Keratinocyte (primary cell): ENCODE results near the gene STOM. TPM values are rescaled to one million over a fixed set of nuclear protein-coding genes. Genes with fewer than 3 reads are reported as not detected.
A peak's percentile ranks its signal among the peaks of the same experiment; 100 is the strongest.

Source experiments
- DNase-seq: peaks from one replicate; pipeline ENCODE4 v3.0.0-alpha.2; 2011; ENCODE audit warnings: low read depth, missing footprints, low spot score
- FAIRE-seq: peaks from 2 replicates; lab custom pipeline; 2011; peaks lifted over from hg19 to GRCh38; lab: Jason Lieb, UNC
- H2AFZ ChIP-seq: 2 replicates; pipeline ENCODE4 v1.6.0; 2012; ENCODE audit warnings: low read length, control low read depth, inconsistent platforms; ENCODE audit not compliant: control insufficient read depth
- H3K27ac ChIP-seq: 2 replicates; pipeline ENCODE4 v1.5.1; 2011; ENCODE audit warnings: low read length; ENCODE audit not compliant: control insufficient read depth, insufficient read depth
- H3K27me3 ChIP-seq: 3 replicates; pipeline ENCODE4 v1.6.0; 2011; ENCODE audit warnings: low read length; ENCODE audit not compliant: control insufficient read depth, insufficient read depth; ENCODE audit errors: extremely low read depth
- H3K36me3 ChIP-seq, 2 experiments: 2 replicates in 1 of 2; 3 replicates in 1 of 2; pipeline ENCODE4 v1.5.1; 2011; ENCODE audit warnings: low read length in 2 of 2, mild to moderate bottlenecking in 1 of 2; ENCODE audit not compliant: control insufficient read depth in 2 of 2, insufficient read depth in 2 of 2; ENCODE audit errors: extremely low read depth in 1 of 2
- H3K4me1 ChIP-seq: 3 replicates; pipeline ENCODE4 v1.5.1; 2011; ENCODE audit warnings: low read length; ENCODE audit not compliant: control insufficient read depth, insufficient read depth; ENCODE audit errors: extremely low read depth
- H3K4me2 ChIP-seq: 3 replicates; pipeline ENCODE4 v1.6.0; 2011; ENCODE audit warnings: low read depth, low read length; ENCODE audit not compliant: control insufficient read depth, insufficient read depth; ENCODE audit errors: extremely low read depth
- H3K4me3 ChIP-seq, 3 experiments: fragments of 200-600 bp in 1 of 3; sonication (generic) in 1 of 3; 2 replicates in 2 of 3; 3 replicates in 1 of 3; pipeline ENCODE4 v1.5.1; 2011 to 2016; ENCODE audit warnings: low read length in 3 of 3, mild to moderate bottlenecking in 3 of 3, control low read depth in 2 of 3, inconsistent platforms in 1 of 3, low read depth in 1 of 3, mixed read lengths in 1 of 3, mixed run types in 1 of 3, moderate library complexity in 1 of 3; ENCODE audit not compliant: control insufficient read depth in 2 of 3, insufficient read depth in 2 of 3; ENCODE audit errors: extremely low read depth in 1 of 3
- H3K79me2 ChIP-seq: 2 replicates; pipeline ENCODE4 v1.6.0; 2012; ENCODE audit warnings: low read length; ENCODE audit not compliant: control insufficient read depth, insufficient read depth
- H3K9ac ChIP-seq: 3 replicates; pipeline ENCODE4 v1.6.0; 2011; ENCODE audit warnings: low read length; ENCODE audit not compliant: control insufficient read depth, insufficient read depth; ENCODE audit errors: extremely low read depth
- H3K9me1 ChIP-seq: 3 replicates; pipeline ENCODE4 v1.6.0; 2011; ENCODE audit warnings: low read length; ENCODE audit not compliant: control insufficient read depth, insufficient read depth; ENCODE audit errors: extremely low read depth
- H3K9me3 ChIP-seq: 2 replicates; pipeline ENCODE4 v1.5.1; 2012; ENCODE audit warnings: low read depth, low read length; ENCODE audit not compliant: control insufficient read depth
- H4K20me1 ChIP-seq: 3 replicates; pipeline ENCODE4 v1.6.0; 2011; ENCODE audit warnings: low read length; ENCODE audit not compliant: control insufficient read depth, insufficient read depth; ENCODE audit errors: extremely low read depth
- CTCF ChIP-seq, 3 experiments: IDR thresholded peaks in 1 of 3; conservative IDR thresholded peaks in 1 of 3; optimal IDR thresholded peaks in 1 of 3; 2 replicates in 2 of 3; 3 replicates in 1 of 3; pipeline versions ENCODE3 to v1.5.1; 2011; ENCODE audit warnings: low read length in 3 of 3, mild to moderate bottlenecking in 3 of 3, moderate library complexity in 2 of 3, control low read depth in 1 of 3, inconsistent platforms in 1 of 3; ENCODE audit not compliant: insufficient read depth in 2 of 3; ENCODE audit errors: extremely low read depth in 1 of 3
- EZH2 ChIP-seq: IDR thresholded peaks from one replicate; pipeline ENCODE4 v1.6.1; 2012; ENCODE audit warnings: inconsistent platforms, mild to moderate bottlenecking, low read length, moderate library complexity
- dilution Hi-C: fragments of 300-500 bp; cut with MboI; formaldehyde crosslinking; loops from one replicate; pipeline ENCODE4 v1.7.0; 2020; ENCODE audit warnings: low sequenced_read_pairs; ENCODE audit not compliant: extremely low pct_ligation_motif_present
- polyA plus RNA-seq, 5 experiments: library from polyadenylated mRNA; depleted of rRNA in 3 of 5; stranded (reverse) in 3 of 5; stranded (forward) in 1 of 5; unstranded in 1 of 5; fragments of >200 nt; gene quantifications; 1 replicate in 1 of 5; 2 replicates in 3 of 5; 3 replicates in 1 of 5; pipeline versions ENCODE4 v1.2.1 to v1.2.3, GENCODE V29; 2011 to 2012; ENCODE audit warnings: missing spikeins in 2 of 5, low read depth in 1 of 5, low replicate concordance in 1 of 5

STOM gene
- polyA plus RNA-seq, 1 donor (not counting 4 experiments of a cell fraction or from before 2014, with no cell fraction given): 121 TPM

- DNase-seq (no peak), FAIRE-seq (no peak)
- H3K4me2 ChIP-seq: peak overlapping the region; percentile 57
- H4K20me1 ChIP-seq: no peaks in the 10 kb centered on the region
- H3K4me1 ChIP-seq: peaks cover 40% of the 10 kb centered on the region
- no peaks in the 10 kb centered on the region for H3K9me3 ChIP-seq
- peaks cover 31% of the 10 kb centered on the region for H3K79me2 ChIP-seq
- H3K36me3 ChIP-seq: peaks cover 3 to 27% of the 10 kb centered on the region in 2 experiments
- peak overlapping the region in 2 of 3 experiments; percentile 14 to 47 for H3K4me3 ChIP-seq
- TF ChIP-seq EZH2 (no peak), CTCF (optimal IDR thresholded peaks at IDR 0.05 in 1 of 3, IDR thresholded peaks at IDR 0.05 in 1 of 3, conservative IDR thresholded peaks at IDR 0.05 in 1 of 3; ENCODE audit: extremely low read depth in 1 of 3, insufficient read depth in 2 of 3, low read length in 3 of 3) (no peak)
- dilution Hi-C loops: no loop called here
- H3K9ac ChIP-seq: peak overlapping the region; percentile 34
- H2AFZ ChIP-seq: no peak overlapping the region
- H3K9me1 ChIP-seq: no peaks in the 10 kb centered on the region
- H3K27me3 ChIP-seq: no peaks in the 10 kb centered on the region
- H3K27ac ChIP-seq: peak overlapping the region; percentile 82
Measured at GRCh38 chr9:121357011-121357410, 13.0 kb downstream of the STOM start.

- H3K27ac ChIP-seq: no peak overlapping the region
- dilution Hi-C loops: no loop called here
- no peak overlapping the region for H3K4me3 ChIP-seq
- H3K9me3 ChIP-seq: no peaks in the 10 kb centered on the region
- DNase-seq (no peak), FAIRE-seq (no peak)
- H2AFZ ChIP-seq: no peak overlapping the region
- no peaks in the 10 kb centered on the region for H4K20me1 ChIP-seq
- no peaks in the 10 kb centered on the region for H3K27me3 ChIP-seq
- peaks cover 20% of the 10 kb centered on the region for H3K79me2 ChIP-seq
- peaks cover 33% of the 10 kb centered on the region for H3K4me1 ChIP-seq
- H3K9me1 ChIP-seq: no peaks in the 10 kb centered on the region
- TF ChIP-seq EZH2: no peak
- TF ChIP-seq CTCF (optimal IDR thresholded peaks at IDR 0.05 in 1 of 3, IDR thresholded peaks at IDR 0.05 in 1 of 3, conservative IDR thresholded peaks at IDR 0.05 in 1 of 3; ENCODE audit: extremely low read depth in 1 of 3, insufficient read depth in 2 of 3, low read length in 3 of 3): no peak
- no peak overlapping the region for H3K9ac ChIP-seq
- peaks cover 3 to 30% of the 10 kb centered on the region in 2 experiments for H3K36me3 ChIP-seq
- no peak overlapping the region for H3K4me2 ChIP-seq
Measured at GRCh38 chr9:121354762-121355161, 15.3 kb downstream of the STOM start.
